Measurements from ENCODE around the gene RAD51B.

GRCh38 chr14:68735856-68736255 is 916.3 kb downstream of the RAD51B start:
- TF ChIP-seq CTCF (optimal IDR thresholded peaks at IDR 0.05 in 1 of 3, IDR thresholded peaks at IDR 0.05 in 1 of 3, conservative IDR thresholded peaks at IDR 0.05 in 1 of 3; ENCODE audit: extremely low read depth in 1 of 3, insufficient read depth in 2 of 3, low read length in 3 of 3) (no peak), EZH2 (IDR thresholded peaks at IDR 0.05; ENCODE audit: low read length) (no peak)

Measured in keratinocyte (primary cell).